ENCODE measurements around the gene CYP4F2. TPM values are rescaled to one million over a fixed set of nuclear protein-coding genes. Genes with fewer than 3 reads are reported as not detected.

Gene CYP4F2
- total and polyA plus RNA-seq, 2 of the 8 experiments (the other 6 are each of a cell fraction or from before 2014, with no cell fraction given), result not detected

DNA sequence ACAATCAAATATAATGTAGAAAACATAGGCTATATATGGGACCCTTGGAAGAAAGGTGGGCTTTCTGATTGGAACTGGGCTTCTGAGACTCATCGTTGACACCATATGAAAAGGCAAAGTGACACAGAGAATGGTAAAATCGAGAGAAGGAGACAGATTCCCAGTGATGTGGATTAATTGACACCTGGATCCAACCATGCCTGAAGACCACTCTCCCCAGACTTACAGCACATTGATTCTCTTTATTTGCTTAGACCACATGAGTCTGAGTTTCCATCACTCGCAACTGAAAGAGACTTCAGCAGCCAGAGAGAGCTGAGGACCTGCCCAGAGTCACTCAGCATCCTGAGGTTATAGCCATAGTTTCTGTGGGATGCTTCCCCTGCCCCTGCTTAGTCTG is 30.4 kb upstream of the CYP4F2 start (continued):
- TF ChIP-seq, protein P1, sequence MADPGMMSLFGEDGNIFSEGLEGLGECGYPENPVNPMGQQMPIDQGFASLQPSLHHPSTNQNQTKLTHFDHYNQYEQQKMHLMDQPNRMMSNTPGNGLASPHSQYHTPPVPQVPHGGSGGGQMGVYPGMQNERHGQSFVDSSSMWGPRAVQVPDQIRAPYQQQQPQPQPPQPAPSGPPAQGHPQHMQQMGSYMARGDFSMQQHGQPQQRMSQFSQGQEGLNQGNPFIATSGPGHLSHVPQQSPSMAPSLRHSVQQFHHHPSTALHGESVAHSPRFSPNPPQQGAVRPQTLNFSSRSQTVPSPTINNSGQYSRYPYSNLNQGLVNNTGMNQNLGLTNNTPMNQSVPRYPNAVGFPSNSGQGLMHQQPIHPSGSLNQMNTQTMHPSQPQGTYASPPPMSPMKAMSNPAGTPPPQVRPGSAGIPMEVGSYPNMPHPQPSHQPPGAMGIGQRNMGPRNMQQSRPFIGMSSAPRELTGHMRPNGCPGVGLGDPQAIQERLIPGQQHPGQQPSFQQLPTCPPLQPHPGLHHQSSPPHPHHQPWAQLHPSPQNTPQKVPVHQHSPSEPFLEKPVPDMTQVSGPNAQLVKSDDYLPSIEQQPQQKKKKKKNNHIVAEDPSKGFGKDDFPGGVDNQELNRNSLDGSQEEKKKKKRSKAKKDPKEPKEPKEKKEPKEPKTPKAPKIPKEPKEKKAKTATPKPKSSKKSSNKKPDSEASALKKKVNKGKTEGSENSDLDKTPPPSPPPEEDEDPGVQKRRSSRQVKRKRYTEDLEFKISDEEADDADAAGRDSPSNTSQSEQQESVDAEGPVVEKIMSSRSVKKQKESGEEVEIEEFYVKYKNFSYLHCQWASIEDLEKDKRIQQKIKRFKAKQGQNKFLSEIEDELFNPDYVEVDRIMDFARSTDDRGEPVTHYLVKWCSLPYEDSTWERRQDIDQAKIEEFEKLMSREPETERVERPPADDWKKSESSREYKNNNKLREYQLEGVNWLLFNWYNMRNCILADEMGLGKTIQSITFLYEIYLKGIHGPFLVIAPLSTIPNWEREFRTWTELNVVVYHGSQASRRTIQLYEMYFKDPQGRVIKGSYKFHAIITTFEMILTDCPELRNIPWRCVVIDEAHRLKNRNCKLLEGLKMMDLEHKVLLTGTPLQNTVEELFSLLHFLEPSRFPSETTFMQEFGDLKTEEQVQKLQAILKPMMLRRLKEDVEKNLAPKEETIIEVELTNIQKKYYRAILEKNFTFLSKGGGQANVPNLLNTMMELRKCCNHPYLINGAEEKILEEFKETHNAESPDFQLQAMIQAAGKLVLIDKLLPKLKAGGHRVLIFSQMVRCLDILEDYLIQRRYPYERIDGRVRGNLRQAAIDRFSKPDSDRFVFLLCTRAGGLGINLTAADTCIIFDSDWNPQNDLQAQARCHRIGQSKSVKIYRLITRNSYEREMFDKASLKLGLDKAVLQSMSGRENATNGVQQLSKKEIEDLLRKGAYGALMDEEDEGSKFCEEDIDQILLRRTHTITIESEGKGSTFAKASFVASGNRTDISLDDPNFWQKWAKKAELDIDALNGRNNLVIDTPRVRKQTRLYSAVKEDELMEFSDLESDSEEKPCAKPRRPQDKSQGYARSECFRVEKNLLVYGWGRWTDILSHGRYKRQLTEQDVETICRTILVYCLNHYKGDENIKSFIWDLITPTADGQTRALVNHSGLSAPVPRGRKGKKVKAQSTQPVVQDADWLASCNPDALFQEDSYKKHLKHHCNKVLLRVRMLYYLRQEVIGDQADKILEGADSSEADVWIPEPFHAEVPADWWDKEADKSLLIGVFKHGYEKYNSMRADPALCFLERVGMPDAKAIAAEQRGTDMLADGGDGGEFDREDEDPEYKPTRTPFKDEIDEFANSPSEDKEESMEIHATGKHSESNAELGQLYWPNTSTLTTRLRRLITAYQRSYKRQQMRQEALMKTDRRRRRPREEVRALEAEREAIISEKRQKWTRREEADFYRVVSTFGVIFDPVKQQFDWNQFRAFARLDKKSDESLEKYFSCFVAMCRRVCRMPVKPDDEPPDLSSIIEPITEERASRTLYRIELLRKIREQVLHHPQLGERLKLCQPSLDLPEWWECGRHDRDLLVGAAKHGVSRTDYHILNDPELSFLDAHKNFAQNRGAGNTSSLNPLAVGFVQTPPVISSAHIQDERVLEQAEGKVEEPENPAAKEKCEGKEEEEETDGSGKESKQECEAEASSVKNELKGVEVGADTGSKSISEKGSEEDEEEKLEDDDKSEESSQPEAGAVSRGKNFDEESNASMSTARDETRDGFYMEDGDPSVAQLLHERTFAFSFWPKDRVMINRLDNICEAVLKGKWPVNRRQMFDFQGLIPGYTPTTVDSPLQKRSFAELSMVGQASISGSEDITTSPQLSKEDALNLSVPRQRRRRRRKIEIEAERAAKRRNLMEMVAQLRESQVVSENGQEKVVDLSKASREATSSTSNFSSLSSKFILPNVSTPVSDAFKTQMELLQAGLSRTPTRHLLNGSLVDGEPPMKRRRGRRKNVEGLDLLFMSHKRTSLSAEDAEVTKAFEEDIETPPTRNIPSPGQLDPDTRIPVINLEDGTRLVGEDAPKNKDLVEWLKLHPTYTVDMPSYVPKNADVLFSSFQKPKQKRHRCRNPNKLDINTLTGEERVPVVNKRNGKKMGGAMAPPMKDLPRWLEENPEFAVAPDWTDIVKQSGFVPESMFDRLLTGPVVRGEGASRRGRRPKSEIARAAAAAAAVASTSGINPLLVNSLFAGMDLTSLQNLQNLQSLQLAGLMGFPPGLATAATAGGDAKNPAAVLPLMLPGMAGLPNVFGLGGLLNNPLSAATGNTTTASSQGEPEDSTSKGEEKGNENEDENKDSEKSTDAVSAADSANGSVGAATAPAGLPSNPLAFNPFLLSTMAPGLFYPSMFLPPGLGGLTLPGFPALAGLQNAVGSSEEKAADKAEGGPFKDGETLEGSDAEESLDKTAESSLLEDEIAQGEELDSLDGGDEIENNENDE (IDR thresholded peaks at IDR 0.05; ENCODE audit: insufficient replicate concordance, low read length), result no peak
- TF ChIP-seq KDM1A (IDR thresholded peaks at IDR 0.05; ENCODE audit: borderline replicate concordance, low read length) (no peak), SUZ12 (IDR thresholded peaks at IDR 0.05; ENCODE audit: low read length) (no peak), JUND (IDR thresholded peaks at IDR 0.05; ENCODE audit: low read length) (no peak), BCL11A (IDR thresholded peaks at IDR 0.05; ENCODE audit: low read depth in 2 of 2, low read length in 2 of 2) (no peak), CHD1 (IDR thresholded peaks at IDR 0.05; ENCODE audit: low read depth, low read length) (no peak), RBBP5 (IDR thresholded peaks at IDR 0.05; ENCODE audit: borderline replicate concordance, low read depth, low read length) (no peak), TAF7 (optimal IDR thresholded peaks at IDR 0.05; ENCODE audit: borderline replicate concordance, low read depth, low read length) (no peak), SIRT6 (IDR thresholded peaks at IDR 0.05; ENCODE audit: low read length) (no peak), KDM4A (IDR thresholded peaks at IDR 0.05; ENCODE audit: low read depth, low read length, severe bottlenecking) (no peak)

Measured in H1 (cell line).